HEK293 (cell line): ENCODE results near the gene TRMT112.

Experiments used
- CTCF ChIA-PET: fragments of 350-600 bp; formaldehyde crosslinking; extraction: SDS; loops from one replicate; lab custom pipeline; 2021; ENCODE audit warnings: antibody characterized with exemption; lab: Yijun Ruan, JAX
- POLR2A ChIA-PET: fragments of 300-600 bp; formaldehyde crosslinking; extraction: SDS; loops from one replicate; lab custom pipeline; 2020; ENCODE audit warnings: antibody characterized with exemption, inconsistent platforms; lab: Yijun Ruan, JAX
- H3K27ac ChIP-seq: fragments of 200-500 bp; sonication (Bioruptor generic); 2 replicates; pipeline ENCODE4 v1.5.1; 2014; ENCODE audit warnings: low read depth, low read length, control low read depth, inconsistent platforms; ENCODE audit errors: extremely low read depth
- H3K36me3 ChIP-seq, 2 experiments: fragments of 200-500 bp in 1 of 2; sonication (Bioruptor generic) in 1 of 2; 1 replicate in 1 of 2; 2 replicates in 1 of 2; pipeline ENCODE4 v1.5.1; 2014 to 2017; ENCODE audit warnings: inconsistent platforms in 2 of 2, low read length in 2 of 2; ENCODE audit not compliant: control insufficient read depth in 2 of 2, insufficient read depth in 1 of 2
- H3K4me1 ChIP-seq: fragments of 200-500 bp; sonication (Bioruptor generic); 2 replicates; pipeline ENCODE4 v1.5.1; 2014; ENCODE audit warnings: mild to moderate bottlenecking, low read length, inconsistent platforms; ENCODE audit not compliant: control insufficient read depth, insufficient read depth
- H3K4me3 ChIP-seq: 2 replicates; pipeline ENCODE4 v1.5.1; 2011; ENCODE audit warnings: low read depth, mild to moderate bottlenecking, control low read depth, low read length, moderate library complexity
- H3K9me3 ChIP-seq: fragments of 200-500 bp; sonication (Bioruptor generic); 2 replicates; pipeline ENCODE4 v1.5.1; 2014; ENCODE audit warnings: low read depth, low read length, inconsistent platforms; ENCODE audit not compliant: control insufficient read depth, insufficient read depth
- EGR2 ChIP-seq: fragments of 450-650 bp; formaldehyde crosslinking; IDR thresholded peaks from 2 replicates; pipeline ENCODE4 v1.5.1; 2016; ENCODE audit warnings: low read depth, missing biosample characterization, missing genetic modification characterization
- GLIS2 ChIP-seq: fragments of 450-650 bp; formaldehyde crosslinking; IDR thresholded peaks from 2 replicates; pipeline ENCODE4 v1.5.1; 2016; ENCODE audit warnings: missing biosample characterization, missing genetic modification characterization
- REPIN1 ChIP-seq: fragments of 450-650 bp; formaldehyde crosslinking; IDR thresholded peaks from 2 replicates; pipeline ENCODE4 v1.5.1; 2017; ENCODE audit warnings: missing biosample characterization, missing genetic modification characterization, low read depth
- SP3 ChIP-seq: fragments of 450-650 bp; formaldehyde crosslinking; IDR thresholded peaks from 2 replicates; pipeline ENCODE4 v1.5.1; 2016; ENCODE audit warnings: missing biosample characterization, missing genetic modification characterization
- ZBTB20 ChIP-seq: fragments of 450-650 bp; formaldehyde crosslinking; IDR thresholded peaks from 2 replicates; pipeline ENCODE4 v1.5.1; 2016; ENCODE audit warnings: missing biosample characterization, missing genetic modification characterization
- ZEB2 ChIP-seq: fragments of 450-650 bp; formaldehyde crosslinking; IDR thresholded peaks from 2 replicates; pipeline ENCODE4 v1.5.1; 2016; ENCODE audit warnings: missing biosample characterization, missing genetic modification characterization
- ZFP3 ChIP-seq: fragments of 450-650 bp; formaldehyde crosslinking; IDR thresholded peaks from 2 replicates; pipeline ENCODE4 v1.5.1; 2016; ENCODE audit warnings: low read depth, missing biosample characterization, missing genetic modification characterization
- ZFP69B ChIP-seq: fragments of 450-650 bp; formaldehyde crosslinking; IDR thresholded peaks from 2 replicates; pipeline ENCODE4 v1.5.1; 2016; ENCODE audit warnings: missing biosample characterization, missing genetic modification characterization
- ZIC2 ChIP-seq: fragments of 450-650 bp; formaldehyde crosslinking; IDR thresholded peaks from 2 replicates; pipeline ENCODE4 v1.5.1; 2016; ENCODE audit warnings: missing biosample characterization, missing genetic modification characterization
- ZNF114 ChIP-seq: fragments of 450-650 bp; formaldehyde crosslinking; IDR thresholded peaks from 2 replicates; pipeline ENCODE4 v1.5.0; 2017; ENCODE audit warnings: missing biosample characterization, missing genetic modification characterization
- ZNF132 ChIP-seq: fragments of 450-650 bp; formaldehyde crosslinking; IDR thresholded peaks from 2 replicates; pipeline ENCODE4 v1.5.1; 2017; ENCODE audit warnings: missing biosample characterization, missing genetic modification characterization, borderline replicate concordance
- ZNF211 ChIP-seq: fragments of 450-650 bp; formaldehyde crosslinking; IDR thresholded peaks from 2 replicates; pipeline ENCODE4 v1.5.1; 2016; ENCODE audit warnings: low read depth, missing biosample characterization, missing genetic modification characterization
- ZNF214 ChIP-seq: fragments of 450-650 bp; formaldehyde crosslinking; IDR thresholded peaks from 2 replicates; pipeline ENCODE4 v1.5.1; 2017; ENCODE audit warnings: missing biosample characterization, mild to moderate bottlenecking, missing genetic modification characterization, borderline replicate concordance
- ZNF23 ChIP-seq: fragments of 450-650 bp; formaldehyde crosslinking; IDR thresholded peaks from 2 replicates; pipeline ENCODE4 v1.5.1; 2016; ENCODE audit warnings: missing biosample characterization, missing genetic modification characterization, borderline replicate concordance
- ZNF239 ChIP-seq: fragments of 450-650 bp; formaldehyde crosslinking; IDR thresholded peaks from 2 replicates; pipeline ENCODE4 v1.5.1; 2016; ENCODE audit warnings: missing biosample characterization, missing genetic modification characterization
- ZNF366 ChIP-seq: fragments of 450-650 bp; formaldehyde crosslinking; conservative IDR thresholded peaks from 2 replicates; pipeline ENCODE4 v1.5.1; 2016; ENCODE audit warnings: missing biosample characterization, missing genetic modification characterization
- ZNF423 ChIP-seq: fragments of 450-650 bp; formaldehyde crosslinking; IDR thresholded peaks from 2 replicates; pipeline ENCODE4 v1.5.1; 2016; ENCODE audit warnings: missing biosample characterization, missing genetic modification characterization
- ZNF433 ChIP-seq: fragments of 450-650 bp; formaldehyde crosslinking; IDR thresholded peaks from 2 replicates; pipeline ENCODE4 v1.5.1; 2016; ENCODE audit warnings: missing biosample characterization, missing genetic modification characterization, low read depth
- ZNF510 ChIP-seq: fragments of 450-650 bp; formaldehyde crosslinking; IDR thresholded peaks from 2 replicates; pipeline ENCODE4 v1.5.1; 2018; ENCODE audit warnings: mild to moderate bottlenecking, missing genetic modification characterization, missing biosample characterization; ENCODE audit not compliant: insufficient replicate concordance
- ZNF529 ChIP-seq: fragments of 450-650 bp; formaldehyde crosslinking; IDR thresholded peaks from 2 replicates; pipeline ENCODE4 v1.5.1; 2017; ENCODE audit warnings: missing genetic modification characterization, missing biosample characterization; ENCODE audit not compliant: insufficient replicate concordance
- ZNF530 ChIP-seq: fragments of 450-650 bp; formaldehyde crosslinking; IDR thresholded peaks from 2 replicates; pipeline ENCODE4 v1.5.1; 2016; ENCODE audit warnings: low read depth, missing biosample characterization, missing genetic modification characterization
- ZNF629 ChIP-seq: fragments of 450-650 bp; formaldehyde crosslinking; IDR thresholded peaks from 2 replicates; pipeline ENCODE4 v1.5.1; 2017; ENCODE audit warnings: missing biosample characterization, missing genetic modification characterization
- ZNF654 ChIP-seq: fragments of 450-650 bp; formaldehyde crosslinking; IDR thresholded peaks from 2 replicates; pipeline ENCODE4 v1.5.1; 2016; ENCODE audit warnings: low read depth, missing biosample characterization, missing genetic modification characterization
- ZNF658 ChIP-seq: fragments of 450-650 bp; formaldehyde crosslinking; IDR thresholded peaks from 2 replicates; pipeline ENCODE4; 2016; ENCODE audit warnings: missing biosample characterization, missing genetic modification characterization
- ZNF660 ChIP-seq: fragments of 450-650 bp; IDR thresholded peaks from 2 replicates; pipeline ENCODE4 v1.5.1; 2018; ENCODE audit warnings: missing biosample characterization, mild to moderate bottlenecking, missing genetic modification characterization
- ZNF664 ChIP-seq: fragments of 450-650 bp; formaldehyde crosslinking; IDR thresholded peaks from 2 replicates; pipeline ENCODE4 v1.5.1; 2016; ENCODE audit warnings: missing biosample characterization, missing genetic modification characterization
- ZNF747 ChIP-seq: fragments of 450-650 bp; formaldehyde crosslinking; IDR thresholded peaks from 2 replicates; pipeline ENCODE4 v1.5.1; 2016; ENCODE audit warnings: missing biosample characterization, missing genetic modification characterization
- ZNF785 ChIP-seq: fragments of 450-650 bp; formaldehyde crosslinking; IDR thresholded peaks from 2 replicates; pipeline ENCODE4 v1.5.1; 2016; ENCODE audit warnings: missing biosample characterization, missing genetic modification characterization
- ZNF837 ChIP-seq: fragments of 450-650 bp; formaldehyde crosslinking; IDR thresholded peaks from 2 replicates; pipeline ENCODE4 v1.5.1; 2016; ENCODE audit warnings: missing biosample characterization, missing genetic modification characterization
- TF ChIP-seq, protein P1 (sequence below): fragments of 450-650 bp; formaldehyde crosslinking; IDR thresholded peaks from 2 replicates; pipeline ENCODE4; 2016; ENCODE audit warnings: missing biosample characterization, missing genetic modification characterization
- TF ChIP-seq, protein P2 (sequence below): fragments of 450-650 bp; formaldehyde crosslinking; IDR thresholded peaks from 2 replicates; pipeline ENCODE4 v1.5.1; 2016; ENCODE audit warnings: missing biosample characterization, missing genetic modification characterization
- TF ChIP-seq, protein P3 (sequence below): fragments of 450-650 bp; formaldehyde crosslinking; IDR thresholded peaks from 2 replicates; pipeline ENCODE4 v1.5.1; 2016; ENCODE audit warnings: missing biosample characterization, missing genetic modification characterization
- TF ChIP-seq, protein P4 (sequence below): fragments of 450-650 bp; formaldehyde crosslinking; IDR thresholded peaks from 2 replicates; pipeline ENCODE4 v1.5.1; 2016; ENCODE audit warnings: missing biosample characterization, missing genetic modification characterization

TRMT112 gene

DNA sequence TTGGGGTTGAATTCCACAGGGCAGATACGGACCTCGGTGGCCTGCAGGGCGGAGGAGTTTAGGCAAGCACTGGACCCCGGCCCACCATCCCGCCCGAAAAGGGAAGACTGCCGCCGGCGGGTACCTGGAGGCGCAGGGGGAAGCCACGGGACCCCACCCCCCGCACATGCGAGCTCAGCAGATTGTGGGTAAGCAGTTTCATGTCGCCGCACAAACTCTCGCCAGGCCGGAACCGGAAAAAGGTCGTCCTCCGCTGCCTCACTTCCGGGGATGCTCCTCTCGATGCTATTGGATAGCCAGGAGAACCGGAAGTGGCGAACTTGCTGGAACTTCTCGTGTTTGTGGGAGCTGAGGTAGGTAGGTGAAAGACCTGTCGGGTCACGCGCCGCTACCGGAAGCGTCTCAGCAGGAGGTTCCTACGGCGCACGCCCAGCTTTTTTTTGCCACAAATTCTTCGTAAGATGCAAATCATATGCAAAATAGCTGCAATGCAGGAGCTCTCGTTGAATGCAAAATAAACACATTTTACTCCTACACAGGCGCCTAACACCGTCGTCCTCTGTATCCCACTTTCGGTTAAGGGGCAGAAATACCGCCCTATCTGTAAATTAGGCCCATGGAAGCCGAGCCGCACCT lies at the start of gene TRMT112:
TSS of gene TRMT112 (minus strand) at position 235 of the 636 bp plus-strand sequence. CDS start at position 202, 33 bp downstream.
- Histone ChIP-seq H3K36me3 (peaks cover 0 to 58% of the 10 kb centered on the region in 2 experiments; a peak in 1 of 3 replicates), H3K27ac (peak within 1 kb of the TSS; percentile 88), H3K4me1 (no peaks in the 10 kb centered on the region), H3K9me3 (no peaks in the 10 kb centered on the region), H3K4me3 (peak within 1 kb of the TSS; percentile 90)
- CTCF ChIA-PET = interaction anchor here (0.6 to 5.0 kb wide), 27 partner anchors 10 to 1645 kb away, joined by 3 to 85 read pairs (median 4); partner anchors contain the start of genes CCDC88B and LBHD1
- POLR2A ChIA-PET = interaction anchor here (0.6 to 4.0 kb wide), 34 partner anchors 8 to 136 kb away, joined by 3 to 43 read pairs (median 4); partner anchors contain the start of genes BAD, ESRRA, FKBP2 and PPP1R14B
- TF ChIP-seq ZNF114 (no peak), ZFP69B (tag by site-specific recombination) (no peak), ZBTB20 (tag by site-specific recombination) (no peak), ZNF658 (tag by site-specific recombination) (no peak), ZNF530 (tag by site-specific recombination) (no peak), ZNF629 (tag by site-specific recombination) (peak; percentile 83), ZNF214 (tag by site-specific recombination) (no peak), ZIC2 (tag by site-specific recombination) (no peak), ZNF510 (tag by site-specific recombination) (no peak), ZNF660 (tag by site-specific recombination) (no peak), ZNF23 (tag by site-specific recombination) (no peak), ZNF211 (tag by site-specific recombination) (no peak), ZFP3 (tag by site-specific recombination) (no peak), ZNF132 (tag by site-specific recombination) (no peak), ZNF239 (tag by site-specific recombination) (no peak), GLIS2 (peak; percentile 50; the same call in 1 of the 2 replicates), REPIN1 (no peak), ZNF423 (no peak), EGR2 (tag by site-specific recombination) (peak; percentile 53; the same call in 1 of the 2 replicates), ZNF433 (tag by site-specific recombination) (no peak), SP3 (tag by site-specific recombination) (peak; percentile 48; the same call in 1 of the 2 replicates), ZEB2 (tag by site-specific recombination) (peak; percentile 65), ZNF654 (tag by site-specific recombination) (no peak), ZNF366 (tag by site-specific recombination) (no peak), ZNF747 (tag by site-specific recombination) (no peak), ZNF529 (tag by site-specific recombination) (no peak), ZNF664 (tag by site-specific recombination) (no peak), ZNF785 (tag by site-specific recombination) (no peak), ZNF837 (tag by site-specific recombination) (no peak)
- TF ChIP-seq, protein P1, sequence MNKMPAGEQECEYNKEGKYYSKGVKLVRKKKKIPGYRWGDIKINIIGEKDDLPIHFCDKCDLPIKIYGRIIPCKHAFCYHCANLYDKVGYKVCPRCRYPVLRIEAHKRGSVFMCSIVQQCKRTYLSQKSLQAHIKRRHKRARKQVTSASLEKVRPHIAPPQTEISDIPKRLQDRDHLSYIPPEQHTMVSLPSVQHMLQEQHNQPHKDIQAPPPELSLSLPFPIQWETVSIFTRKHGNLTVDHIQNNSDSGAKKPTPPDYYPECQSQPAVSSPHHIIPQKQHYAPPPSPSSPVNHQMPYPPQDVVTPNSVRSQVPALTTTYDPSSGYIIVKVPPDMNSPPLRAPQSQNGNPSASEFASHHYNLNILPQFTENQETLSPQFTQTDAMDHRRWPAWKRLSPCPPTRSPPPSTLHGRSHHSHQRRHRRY = no peak
- TF ChIP-seq, protein P2, sequence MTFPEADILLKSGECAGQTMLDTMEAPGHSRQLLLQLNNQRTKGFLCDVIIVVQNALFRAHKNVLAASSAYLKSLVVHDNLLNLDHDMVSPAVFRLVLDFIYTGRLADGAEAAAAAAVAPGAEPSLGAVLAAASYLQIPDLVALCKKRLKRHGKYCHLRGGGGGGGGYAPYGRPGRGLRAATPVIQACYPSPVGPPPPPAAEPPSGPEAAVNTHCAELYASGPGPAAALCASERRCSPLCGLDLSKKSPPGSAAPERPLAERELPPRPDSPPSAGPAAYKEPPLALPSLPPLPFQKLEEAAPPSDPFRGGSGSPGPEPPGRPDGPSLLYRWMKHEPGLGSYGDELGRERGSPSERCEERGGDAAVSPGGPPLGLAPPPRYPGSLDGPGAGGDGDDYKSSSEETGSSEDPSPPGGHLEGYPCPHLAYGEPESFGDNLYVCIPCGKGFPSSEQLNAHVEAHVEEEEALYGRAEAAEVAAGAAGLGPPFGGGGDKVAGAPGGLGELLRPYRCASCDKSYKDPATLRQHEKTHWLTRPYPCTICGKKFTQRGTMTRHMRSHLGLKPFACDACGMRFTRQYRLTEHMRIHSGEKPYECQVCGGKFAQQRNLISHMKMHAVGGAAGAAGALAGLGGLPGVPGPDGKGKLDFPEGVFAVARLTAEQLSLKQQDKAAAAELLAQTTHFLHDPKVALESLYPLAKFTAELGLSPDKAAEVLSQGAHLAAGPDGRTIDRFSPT (tag by site-specific recombination) = no peak
- TF ChIP-seq, protein P3, sequence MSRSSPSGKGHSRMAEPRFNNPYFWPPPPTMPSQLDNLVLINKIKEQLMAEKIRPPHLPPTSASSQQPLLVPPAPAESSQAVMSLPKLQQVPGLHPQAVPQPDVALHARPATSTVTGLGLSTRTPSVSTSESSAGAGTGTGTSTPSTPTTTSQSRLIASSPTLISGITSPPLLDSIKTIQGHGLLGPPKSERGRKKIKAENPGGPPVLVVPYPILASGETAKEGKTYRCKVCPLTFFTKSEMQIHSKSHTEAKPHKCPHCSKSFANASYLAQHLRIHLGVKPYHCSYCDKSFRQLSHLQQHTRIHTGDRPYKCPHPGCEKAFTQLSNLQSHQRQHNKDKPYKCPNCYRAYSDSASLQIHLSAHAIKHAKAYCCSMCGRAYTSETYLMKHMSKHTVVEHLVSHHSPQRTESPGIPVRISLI (tag by site-specific recombination) = no peak; the same call in 1 of the 2 replicates
- TF ChIP-seq, protein P4, sequence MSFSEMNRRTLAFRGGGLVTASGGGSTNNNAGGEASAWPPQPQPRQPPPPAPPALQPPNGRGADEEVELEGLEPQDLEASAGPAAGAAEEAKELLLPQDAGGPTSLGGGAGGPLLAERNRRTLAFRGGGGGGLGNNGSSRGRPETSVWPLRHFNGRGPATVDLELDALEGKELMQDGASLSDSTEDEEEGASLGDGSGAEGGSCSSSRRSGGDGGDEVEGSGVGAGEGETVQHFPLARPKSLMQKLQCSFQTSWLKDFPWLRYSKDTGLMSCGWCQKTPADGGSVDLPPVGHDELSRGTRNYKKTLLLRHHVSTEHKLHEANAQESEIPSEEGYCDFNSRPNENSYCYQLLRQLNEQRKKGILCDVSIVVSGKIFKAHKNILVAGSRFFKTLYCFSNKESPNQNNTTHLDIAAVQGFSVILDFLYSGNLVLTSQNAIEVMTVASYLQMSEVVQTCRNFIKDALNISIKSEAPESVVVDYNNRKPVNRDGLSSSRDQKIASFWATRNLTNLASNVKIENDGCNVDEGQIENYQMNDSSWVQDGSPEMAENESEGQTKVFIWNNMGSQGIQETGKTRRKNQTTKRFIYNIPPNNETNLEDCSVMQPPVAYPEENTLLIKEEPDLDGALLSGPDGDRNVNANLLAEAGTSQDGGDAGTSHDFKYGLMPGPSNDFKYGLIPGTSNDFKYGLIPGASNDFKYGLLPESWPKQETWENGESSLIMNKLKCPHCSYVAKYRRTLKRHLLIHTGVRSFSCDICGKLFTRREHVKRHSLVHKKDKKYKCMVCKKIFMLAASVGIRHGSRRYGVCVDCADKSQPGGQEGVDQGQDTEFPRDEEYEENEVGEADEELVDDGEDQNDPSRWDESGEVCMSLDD (tag by site-specific recombination) = no peak; the same call in 1 of the 2 replicates
